Activated B cell treated with CpG ODN at 0.5 μM for 24 hours (primary cell): Measurements from ENCODE around the gene EML6. TPM values are rescaled to one million over a fixed set of nuclear protein-coding genes. Genes with fewer than 3 reads are reported as not detected.
A peak's percentile ranks its signal among the peaks of the same experiment; 100 is the strongest.
"Not testable (repeated sequence)": the region's sequence is repeated elsewhere in the genome, so short reads cannot be mapped to it uniquely, and the experiment has no call there.

ENCODE experiments used
- ATAC-seq: fragments of 200-7000 bp; cut with Tn5 transposase; one replicate; pipeline ENCODE4 v1.10.0; 2021; ENCODE audit warnings: low read depth, mild to moderate bottlenecking, moderate library complexity
- CTCF ChIA-PET: fragments of 350-600 bp; sonication (Branson Sonifier 250); formaldehyde crosslinking; loops from one replicate; lab custom pipeline; 2021; ENCODE audit warnings: antibody characterized with exemption; lab: Charles Lee
- POLR2A ChIA-PET: fragments of 350-600 bp; sonication (Branson Sonifier 250); formaldehyde crosslinking; loops from one replicate; lab custom pipeline; 2021; ENCODE audit warnings: antibody characterized with exemption; lab: Charles Lee
- DNase-seq: peaks from one replicate; pipeline ENCODE4 v3.0.0; 2022
- H3K27ac Mint-ChIP-seq: one replicate; pipeline ENCODE4 v1.8.0; 2020; ENCODE audit warnings: mixed read lengths
- H3K27me3 Mint-ChIP-seq: one replicate; pipeline ENCODE4 v1.8.0; 2021; ENCODE audit warnings: mixed read lengths
- H3K36me3 Mint-ChIP-seq: one replicate; pipeline ENCODE4 v1.8.0; 2021; ENCODE audit warnings: low read depth, mixed read lengths
- H3K4me1 Mint-ChIP-seq: one replicate; pipeline ENCODE4 v1.8.0; 2021; ENCODE audit warnings: mixed read lengths
- H3K4me3 Mint-ChIP-seq: one replicate; pipeline ENCODE4 v1.8.0; 2020; ENCODE audit warnings: mild to moderate bottlenecking, mixed read lengths
- H3K9me3 Mint-ChIP-seq: one replicate; pipeline ENCODE4 v1.8.0; 2020; ENCODE audit warnings: mixed read lengths
- intact Hi-C: fragments of 100-400 bp; cut with micrococcal nuclease; formaldehyde crosslinking; loops from one replicate; pipeline ENCODE4 v1.15.1; 2024
- total RNA-seq: library from RNA; stranded (reverse); gene quantifications from 2 replicates; pipeline ENCODE4 v1.2.3, GENCODE V29; 2022
- TF ChIP-seq, protein P1 (sequence below): fragments of 200-600 bp; IDR thresholded peaks from one replicate; pipeline ENCODE4 v1.8.0; 2022; ENCODE audit warnings: antibody characterized with exemption, mild to moderate bottlenecking

Gene EML6
- total RNA-seq, 1 donor from 2014 or later, result 31.5 TPM

DNA sequence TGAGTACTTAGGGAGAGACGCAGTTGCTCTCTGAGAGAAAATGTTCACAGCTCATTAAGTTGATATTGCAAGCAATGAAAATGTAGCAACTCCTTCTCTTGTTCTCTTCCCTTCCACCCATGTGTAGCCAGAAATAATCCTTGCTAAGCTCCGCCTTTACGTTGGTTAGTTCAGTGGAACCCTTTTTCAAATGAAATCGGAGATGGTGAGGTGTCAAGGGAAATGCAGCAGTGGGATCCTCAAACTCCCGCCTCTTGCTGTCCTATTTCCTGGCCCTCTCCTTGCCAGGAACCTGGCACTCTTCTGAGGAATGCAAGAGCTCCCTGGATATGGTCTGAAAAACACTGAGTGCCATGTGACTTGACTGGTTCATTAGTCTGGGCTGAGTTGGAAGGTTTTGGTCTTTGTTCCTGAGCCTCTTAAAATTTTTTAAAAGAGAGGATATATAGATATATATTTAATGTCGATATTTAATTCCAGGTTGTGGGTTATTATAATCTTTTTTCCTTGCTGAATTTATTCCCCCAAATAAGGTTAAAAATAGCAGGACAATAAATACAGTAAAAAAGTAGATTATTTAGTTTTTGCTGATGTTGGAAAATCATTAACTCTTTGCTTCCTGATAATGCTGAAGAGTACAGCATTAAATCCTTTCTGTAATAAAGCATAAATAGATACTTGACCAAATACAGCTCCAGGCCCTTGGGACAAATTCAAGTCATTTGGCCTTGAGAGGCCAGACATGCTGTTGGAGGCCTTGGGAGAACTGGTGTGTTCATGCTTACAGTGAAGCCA is 116.2 kb downstream of the EML6 start:
- DNase-seq, result no peak
- H3K4me3 Mint-ChIP-seq, result no peak overlapping the region
- POLR2A ChIA-PET, result interaction anchor here (1.8 kb wide), 1 partner anchor 83 kb away, joined by 14 read pairs; no protein-coding TSS in a partner anchor
- peaks cover 8% of the 10 kb centered on the region for H3K4me1 Mint-ChIP-seq
- H3K9me3 Mint-ChIP-seq, result no peaks in the 10 kb centered on the region
- TF ChIP-seq, protein P1, sequence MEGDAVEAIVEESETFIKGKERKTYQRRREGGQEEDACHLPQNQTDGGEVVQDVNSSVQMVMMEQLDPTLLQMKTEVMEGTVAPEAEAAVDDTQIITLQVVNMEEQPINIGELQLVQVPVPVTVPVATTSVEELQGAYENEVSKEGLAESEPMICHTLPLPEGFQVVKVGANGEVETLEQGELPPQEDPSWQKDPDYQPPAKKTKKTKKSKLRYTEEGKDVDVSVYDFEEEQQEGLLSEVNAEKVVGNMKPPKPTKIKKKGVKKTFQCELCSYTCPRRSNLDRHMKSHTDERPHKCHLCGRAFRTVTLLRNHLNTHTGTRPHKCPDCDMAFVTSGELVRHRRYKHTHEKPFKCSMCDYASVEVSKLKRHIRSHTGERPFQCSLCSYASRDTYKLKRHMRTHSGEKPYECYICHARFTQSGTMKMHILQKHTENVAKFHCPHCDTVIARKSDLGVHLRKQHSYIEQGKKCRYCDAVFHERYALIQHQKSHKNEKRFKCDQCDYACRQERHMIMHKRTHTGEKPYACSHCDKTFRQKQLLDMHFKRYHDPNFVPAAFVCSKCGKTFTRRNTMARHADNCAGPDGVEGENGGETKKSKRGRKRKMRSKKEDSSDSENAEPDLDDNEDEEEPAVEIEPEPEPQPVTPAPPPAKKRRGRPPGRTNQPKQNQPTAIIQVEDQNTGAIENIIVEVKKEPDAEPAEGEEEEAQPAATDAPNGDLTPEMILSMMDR, result no peak
- H3K36me3 Mint-ChIP-seq, result no peaks in the 10 kb centered on the region
- CTCF ChIA-PET, result interaction anchor here (0.8 to 3.5 kb wide), 22 partner anchors 12 to 732 kb away, joined by 3 to 46 read pairs (median 5); partner anchors contain the start of gene EML6
- intact Hi-C loops, result no loop called here
- no peak for ATAC-seq
- no peak overlapping the region for H3K27ac Mint-ChIP-seq
- H3K27me3 Mint-ChIP-seq, result no peaks in the 10 kb centered on the region

DNA sequence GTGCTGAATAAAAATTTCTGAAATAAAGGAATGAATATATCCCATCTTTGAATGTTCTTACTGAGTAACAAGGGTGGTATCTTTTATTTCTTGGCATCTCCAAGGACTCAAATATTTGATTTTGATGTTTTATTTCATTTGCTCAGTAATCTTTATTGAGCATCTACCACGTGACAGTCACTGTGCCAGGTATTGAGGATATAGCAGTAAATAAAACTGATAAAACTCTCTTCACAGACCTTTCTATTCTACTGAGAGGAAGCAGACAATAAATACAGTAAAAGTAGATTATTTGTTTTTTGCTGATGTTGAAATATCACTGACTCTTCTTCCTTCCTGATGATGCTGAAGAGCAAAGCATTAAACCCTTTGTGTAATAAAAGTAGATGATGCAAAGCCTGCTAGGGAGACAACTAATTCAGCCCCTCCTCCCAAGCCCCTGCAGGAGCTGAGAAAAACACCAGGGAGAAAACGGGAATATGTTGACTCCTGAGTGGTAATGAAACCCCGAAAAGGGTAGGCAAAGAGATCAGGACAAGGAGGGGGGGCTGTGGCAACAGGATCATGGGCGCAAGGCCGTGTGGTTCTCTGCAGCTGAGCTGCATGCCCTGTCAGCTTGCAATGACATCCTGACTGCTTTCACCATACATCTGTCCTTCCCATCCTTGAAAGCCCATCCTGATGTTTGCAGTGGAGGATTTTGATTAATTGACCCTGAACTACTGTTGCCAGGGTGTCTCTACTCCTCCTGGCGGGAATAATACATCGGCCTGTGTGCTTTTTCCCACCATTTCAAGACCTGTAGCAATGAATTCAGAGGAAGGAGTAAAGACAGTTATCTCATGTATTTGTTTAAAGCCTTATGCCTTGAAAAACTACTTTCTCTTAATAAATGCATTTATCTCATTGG is 117.4 kb downstream of the EML6 start:
- ChIA-PET POLR2A (no interaction called here), CTCF (interaction anchor here (0.7 to 1.5 kb wide), 3 partner anchors 8 to 136 kb away, joined by 3 to 5 read pairs (median 3); partner anchors contain the start of gene EML6)
- Mint-ChIP-seq H3K36me3 (no peaks in the 10 kb centered on the region), H3K27me3 (no peaks in the 10 kb centered on the region), H3K9me3 (no peaks in the 10 kb centered on the region), H3K4me3 (no peak overlapping the region), H3K4me1 (peaks cover 19% of the 10 kb centered on the region), H3K27ac (no peak overlapping the region)
- ATAC-seq, result no peak
- no peak for DNase-seq
- intact Hi-C loops, result no loop called here
- TF ChIP-seq, protein P1, result no peak

DNA sequence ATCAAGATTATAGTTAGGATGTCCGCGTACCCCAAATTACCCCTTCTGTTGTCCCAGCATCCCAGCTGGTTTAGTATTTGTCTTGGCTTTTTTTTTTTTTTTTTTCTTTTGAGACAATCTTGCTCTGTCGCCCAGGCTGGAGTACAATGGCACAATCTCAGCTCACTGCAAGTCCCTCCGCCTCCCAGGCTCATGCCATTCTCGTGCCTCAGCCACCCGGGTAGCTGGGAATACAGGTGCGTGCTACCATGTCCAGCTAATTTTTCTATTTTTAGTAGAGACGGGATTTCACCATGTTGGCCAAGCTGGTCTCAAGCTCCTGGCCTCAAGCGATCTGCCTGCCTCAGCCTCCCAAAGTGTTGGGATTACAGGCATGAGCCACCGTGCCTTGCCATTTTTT is 118.0 kb downstream of the EML6 start:
- peaks cover 21% of the 10 kb centered on the region for H3K4me1 Mint-ChIP-seq
- DNase-seq, intact Hi-C loops, H3K27me3 Mint-ChIP-seq, H3K27ac Mint-ChIP-seq, H3K4me3 Mint-ChIP-seq, H3K9me3 Mint-ChIP-seq, ATAC-seq, H3K36me3 Mint-ChIP-seq, POLR2A ChIA-PET: not testable (repeated sequence)
- CTCF ChIA-PET, result interaction anchor here (0.7 to 1.5 kb wide), 2 partner anchors 8 to 137 kb away, joined by 3 read pairs; no protein-coding TSS in a partner anchor

- H3K36me3 Mint-ChIP-seq, result peaks cover 8% of the 10 kb centered on the region
- H3K4me3 Mint-ChIP-seq, result no peak overlapping the region
- H3K27ac Mint-ChIP-seq, result peak overlapping the region; percentile 46
- H3K27me3 Mint-ChIP-seq, result no peaks in the 10 kb centered on the region
- intact Hi-C loops, result no loop called here
- ChIA-PET POLR2A (no interaction called here), CTCF (interaction anchor here (1.5 kb wide), 1 partner anchor 141 kb away, joined by 3 read pairs; no protein-coding TSS in a partner anchor)
- DNase-seq (no peak), ATAC-seq (no peak)
- TF ChIP-seq, protein P1, result no peak
- H3K9me3 Mint-ChIP-seq, result no peaks in the 10 kb centered on the region
- H3K4me1 Mint-ChIP-seq, result peaks cover 17% of the 10 kb centered on the region
Measured at GRCh38 chr2:54845094-54845493, 121.6 kb downstream of the EML6 start.

DNA sequence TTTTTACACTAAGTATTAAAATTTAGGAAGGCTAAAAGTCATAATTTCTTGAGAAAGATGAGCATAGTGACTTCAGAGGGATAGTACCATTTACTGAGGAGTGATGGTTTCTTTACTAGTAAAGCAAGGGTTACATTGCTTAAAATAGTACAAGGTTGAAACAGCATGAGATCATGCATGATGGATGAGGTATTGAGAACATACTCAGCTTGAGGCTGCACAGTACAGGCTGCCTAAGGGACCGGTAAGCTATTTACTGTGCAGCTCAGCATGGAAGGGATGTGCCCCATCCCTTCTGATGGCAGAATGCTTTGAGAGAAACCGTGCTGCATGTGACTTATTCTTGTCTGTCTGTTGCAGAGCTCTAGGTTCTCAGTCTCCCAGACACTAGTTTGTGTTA is 122.1 kb downstream of the EML6 start:
- no peaks in the 10 kb centered on the region for H3K9me3 Mint-ChIP-seq
- peaks cover 12% of the 10 kb centered on the region for H3K36me3 Mint-ChIP-seq

More for the DNA sequence above, 122.1 kb downstream of the EML6 start:
- Mint-ChIP-seq H3K27me3 (no peaks in the 10 kb centered on the region), H3K4me1 (peaks cover 17% of the 10 kb centered on the region), H3K27ac (no peak overlapping the region), H3K4me3 (no peak overlapping the region)
- DNase-seq (no peak), ATAC-seq (no peak)
- TF ChIP-seq, protein P1, result no peak
- ChIA-PET CTCF (interaction anchor here (1.5 kb wide), 1 partner anchor 141 kb away, joined by 3 read pairs; no protein-coding TSS in a partner anchor), POLR2A (no interaction called here)
- intact Hi-C loops, result no loop called here
